Neural cell (in vitro differentiated cells): ENCODE data around the gene TBATA.

Experiments used
- CTCF ChIP-seq: fragments of 450-650 bp; IDR thresholded peaks from 2 replicates; pipeline ENCODE4 v1.5.1; 2014; ENCODE audit warnings: antibody characterized with exemption, mild to moderate bottlenecking, moderate library complexity; ENCODE audit not compliant: poor library complexity, severe bottlenecking
- POLR2AphosphoS5 ChIP-seq: IDR thresholded peaks from 2 replicates; pipeline ENCODE4 v1.6.1; 2012
- REST ChIP-seq: IDR thresholded peaks from 2 replicates; pipeline ENCODE4 v1.6.1; 2012; ENCODE audit warnings: borderline replicate concordance
- SMC3 ChIP-seq: fragments of 450-650 bp; conservative IDR thresholded peaks from 2 replicates; pipeline ENCODE4 v1.6.1; 2014; ENCODE audit warnings: antibody characterized with exemption, mild to moderate bottlenecking, moderate library complexity; ENCODE audit not compliant: poor library complexity

GRCh38 chr10:70804421-70804808, 19.2 kb upstream of the TBATA start:
- TF ChIP-seq CTCF (no peak), POLR2AphosphoS5 (no peak), REST (no peak), SMC3 (no peak)
